OCI-LY7 (cell line): ENCODE data around the gene SH2D3C.

Experiments used
- EZH2phosphoT487 ChIP-seq: fragments of 200-600 bp; sonication (generic); IDR thresholded peaks from 2 replicates; pipeline ENCODE4 v1.6.1; 2018; ENCODE audit warnings: low read depth, borderline replicate concordance, mild to moderate bottlenecking, mixed run types, antibody characterized with exemption, low read length, moderate library complexity, mixed read lengths
- TF ChIP-seq, protein P1 (sequence below): fragments of 200-600 bp; sonication (generic); conservative IDR thresholded peaks from 2 replicates; pipeline ENCODE4 v1.5.1; 2014; ENCODE audit warnings: mild to moderate bottlenecking, antibody characterized with exemption, low read length, moderate library complexity, mixed read lengths

GRCh38 chr9:127749090-127749787, 29.2 kb downstream of the SH2D3C start:
- TF ChIP-seq, protein P1, sequence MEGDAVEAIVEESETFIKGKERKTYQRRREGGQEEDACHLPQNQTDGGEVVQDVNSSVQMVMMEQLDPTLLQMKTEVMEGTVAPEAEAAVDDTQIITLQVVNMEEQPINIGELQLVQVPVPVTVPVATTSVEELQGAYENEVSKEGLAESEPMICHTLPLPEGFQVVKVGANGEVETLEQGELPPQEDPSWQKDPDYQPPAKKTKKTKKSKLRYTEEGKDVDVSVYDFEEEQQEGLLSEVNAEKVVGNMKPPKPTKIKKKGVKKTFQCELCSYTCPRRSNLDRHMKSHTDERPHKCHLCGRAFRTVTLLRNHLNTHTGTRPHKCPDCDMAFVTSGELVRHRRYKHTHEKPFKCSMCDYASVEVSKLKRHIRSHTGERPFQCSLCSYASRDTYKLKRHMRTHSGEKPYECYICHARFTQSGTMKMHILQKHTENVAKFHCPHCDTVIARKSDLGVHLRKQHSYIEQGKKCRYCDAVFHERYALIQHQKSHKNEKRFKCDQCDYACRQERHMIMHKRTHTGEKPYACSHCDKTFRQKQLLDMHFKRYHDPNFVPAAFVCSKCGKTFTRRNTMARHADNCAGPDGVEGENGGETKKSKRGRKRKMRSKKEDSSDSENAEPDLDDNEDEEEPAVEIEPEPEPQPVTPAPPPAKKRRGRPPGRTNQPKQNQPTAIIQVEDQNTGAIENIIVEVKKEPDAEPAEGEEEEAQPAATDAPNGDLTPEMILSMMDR: no peak
- no peak for TF ChIP-seq EZH2phosphoT487
